Osteocyte (in vitro differentiated cells): Measurements from ENCODE around the gene ALDH9A1. TPM values are rescaled to one million over a fixed set of nuclear protein-coding genes. Genes with fewer than 3 reads are reported as not detected.
A peak's percentile ranks its signal among the peaks of the same experiment; 100 is the strongest.

ENCODE experiments used
- DNase-seq: peaks from one replicate; pipeline ENCODE4 v3.0.0; 2021; ENCODE audit warnings: mixed read lengths; ENCODE audit not compliant: unreplicated experiment; ENCODE audit errors: extremely low spot score
- H3K27ac Mint-ChIP-seq: one replicate; pipeline ENCODE4 v1.8.0; 2021; ENCODE audit warnings: mild to moderate bottlenecking, mixed read lengths; ENCODE audit not compliant: unreplicated experiment
- H3K27me3 Mint-ChIP-seq: one replicate; pipeline ENCODE4 v1.8.0; 2021; ENCODE audit warnings: mixed read lengths; ENCODE audit not compliant: unreplicated experiment
- H3K36me3 Mint-ChIP-seq: one replicate; pipeline ENCODE4 v1.8.0; 2021; ENCODE audit warnings: mixed read lengths; ENCODE audit not compliant: unreplicated experiment
- H3K4me1 Mint-ChIP-seq: one replicate; pipeline ENCODE4 v1.8.0; 2021; ENCODE audit warnings: mixed read lengths; ENCODE audit not compliant: unreplicated experiment
- H3K4me3 Mint-ChIP-seq: one replicate; pipeline ENCODE4 v1.8.0; 2021; ENCODE audit warnings: mild to moderate bottlenecking, moderate library complexity, mixed read lengths; ENCODE audit not compliant: unreplicated experiment
- H3K9me3 Mint-ChIP-seq: one replicate; pipeline ENCODE4 v1.8.0; 2021; ENCODE audit warnings: mixed read lengths; ENCODE audit not compliant: unreplicated experiment
- total RNA-seq: library from RNA; stranded (reverse); gene quantifications from 2 replicates; pipeline ENCODE4 v1.2.1, GENCODE V29; 2021
- TF ChIP-seq, protein P1 (sequence below): fragments of 200-600 bp; sonication (generic); IDR thresholded peaks from 2 replicates; pipeline ENCODE4 v1.5.0; 2021; ENCODE audit warnings: antibody characterized with exemption, mild to moderate bottlenecking, moderate library complexity

Gene ALDH9A1
- total RNA-seq, 1 donor from 2014 or later = 37.1 TPM

DNA sequence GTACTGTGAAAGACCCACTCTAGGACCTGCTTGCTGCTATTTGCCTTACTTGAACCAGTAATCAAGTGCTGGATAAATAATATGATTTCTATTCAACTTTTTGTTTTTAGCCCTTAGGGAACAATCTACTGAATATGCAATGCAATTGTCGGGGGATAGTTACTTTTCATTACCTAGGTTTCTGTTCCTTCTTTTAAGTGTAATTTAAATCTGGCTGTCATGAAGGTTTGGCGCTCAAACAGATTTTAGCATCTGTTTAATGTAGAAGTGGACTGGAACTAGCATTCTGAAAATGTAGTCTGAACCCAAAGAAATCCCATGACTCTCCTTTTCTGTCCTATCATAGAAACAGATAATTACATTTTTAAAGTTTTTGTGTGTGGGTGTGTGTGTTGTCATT lies 62.5 kb downstream of the ALDH9A1 start:
- Mint-ChIP-seq H3K4me3 (no peak overlapping the region), H3K4me1 (peaks cover 36% of the 10 kb centered on the region), H3K36me3 (peaks cover 12% of the 10 kb centered on the region), H3K9me3 (no peaks in the 10 kb centered on the region), H3K27me3 (no peaks in the 10 kb centered on the region), H3K27ac (no peak overlapping the region)
- TF ChIP-seq, protein P1, sequence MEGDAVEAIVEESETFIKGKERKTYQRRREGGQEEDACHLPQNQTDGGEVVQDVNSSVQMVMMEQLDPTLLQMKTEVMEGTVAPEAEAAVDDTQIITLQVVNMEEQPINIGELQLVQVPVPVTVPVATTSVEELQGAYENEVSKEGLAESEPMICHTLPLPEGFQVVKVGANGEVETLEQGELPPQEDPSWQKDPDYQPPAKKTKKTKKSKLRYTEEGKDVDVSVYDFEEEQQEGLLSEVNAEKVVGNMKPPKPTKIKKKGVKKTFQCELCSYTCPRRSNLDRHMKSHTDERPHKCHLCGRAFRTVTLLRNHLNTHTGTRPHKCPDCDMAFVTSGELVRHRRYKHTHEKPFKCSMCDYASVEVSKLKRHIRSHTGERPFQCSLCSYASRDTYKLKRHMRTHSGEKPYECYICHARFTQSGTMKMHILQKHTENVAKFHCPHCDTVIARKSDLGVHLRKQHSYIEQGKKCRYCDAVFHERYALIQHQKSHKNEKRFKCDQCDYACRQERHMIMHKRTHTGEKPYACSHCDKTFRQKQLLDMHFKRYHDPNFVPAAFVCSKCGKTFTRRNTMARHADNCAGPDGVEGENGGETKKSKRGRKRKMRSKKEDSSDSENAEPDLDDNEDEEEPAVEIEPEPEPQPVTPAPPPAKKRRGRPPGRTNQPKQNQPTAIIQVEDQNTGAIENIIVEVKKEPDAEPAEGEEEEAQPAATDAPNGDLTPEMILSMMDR = no peak
- no peak for DNase-seq

DNA sequence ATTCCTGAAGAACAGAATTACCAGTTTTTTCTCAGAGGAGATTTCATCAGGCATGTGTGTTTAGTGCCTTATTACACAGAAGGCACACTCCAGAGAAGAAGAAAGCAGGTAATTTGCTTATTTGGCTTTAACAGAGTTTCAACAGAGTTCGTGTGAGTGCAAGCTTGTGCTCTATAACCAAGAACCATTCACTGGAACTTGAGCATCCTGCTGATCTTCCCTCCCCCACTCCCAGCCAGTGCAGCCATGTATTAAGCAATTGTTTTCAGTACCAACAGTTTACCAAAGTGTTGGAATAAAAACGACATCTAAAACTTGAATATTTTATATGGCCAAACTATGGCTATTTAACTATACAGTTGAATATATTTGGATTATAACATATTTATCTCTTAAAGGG lies 63.0 kb downstream of the ALDH9A1 start:
- TF ChIP-seq, protein P1 = no peak
- H3K36me3 Mint-ChIP-seq = peaks cover 12% of the 10 kb centered on the region

GRCh38 chr1:165634154-165634921 lies 64.0 kb downstream of the ALDH9A1 start:
- TF ChIP-seq, protein P1 = no peak
- peaks cover 37% of the 10 kb centered on the region for H3K4me1 Mint-ChIP-seq
- no peak for DNase-seq
- no peaks in the 10 kb centered on the region for H3K9me3 Mint-ChIP-seq
- H3K27me3 Mint-ChIP-seq = peaks cover 5% of the 10 kb centered on the region
- H3K4me3 Mint-ChIP-seq = no peak overlapping the region
- H3K36me3 Mint-ChIP-seq = peaks cover 10% of the 10 kb centered on the region
- peak overlapping the region; percentile 42 for H3K27ac Mint-ChIP-seq

More for the DNA sequence above, 63.0 kb downstream of the ALDH9A1 start:
- no peak overlapping the region for H3K4me3 Mint-ChIP-seq
- H3K27ac Mint-ChIP-seq = no peak overlapping the region
- no peak for DNase-seq
- peaks cover 36% of the 10 kb centered on the region for H3K4me1 Mint-ChIP-seq
- H3K9me3 Mint-ChIP-seq = no peaks in the 10 kb centered on the region
- H3K27me3 Mint-ChIP-seq = no peaks in the 10 kb centered on the region

- DNase-seq = no peak
- Mint-ChIP-seq H3K4me3 (no peak overlapping the region), H3K27ac (peak overlapping the region; percentile 1), H3K36me3 (peaks cover 7% of the 10 kb centered on the region), H3K9me3 (no peaks in the 10 kb centered on the region), H3K27me3 (peaks cover 10% of the 10 kb centered on the region), H3K4me1 (peaks cover 37% of the 10 kb centered on the region)
- TF ChIP-seq, protein P1 = no peak
Observed at GRCh38 chr1:165633614-165634013, 64.7 kb downstream of the ALDH9A1 start.

- TF ChIP-seq, protein P1 = no peak
- Mint-ChIP-seq H3K9me3 (no peaks in the 10 kb centered on the region), H3K4me3 (no peak overlapping the region), H3K36me3 (peaks cover 7% of the 10 kb centered on the region), H3K4me1 (peaks cover 32% of the 10 kb centered on the region), H3K27me3 (peaks cover 15% of the 10 kb centered on the region), H3K27ac (no peak overlapping the region)
- DNase-seq = no peak
Observed at GRCh38 chr1:165632491-165632890, 65.9 kb downstream of the ALDH9A1 start.
